SU-DHL-6 (cell line): Measurements from ENCODE around the gene GSTA1.
"Not testable (repeated sequence)": the region's sequence is repeated elsewhere in the genome, so short reads cannot be mapped to it uniquely, and the experiment has no call there.

Experiments used
- H2AFZ ChIP-seq: fragments of 200-600 bp; sonication (generic); 2 replicates; pipeline ENCODE4 v1.6.1; 2014; ENCODE audit warnings: low read depth, mild to moderate bottlenecking, moderate library complexity, mixed read lengths, antibody characterized with exemption, low read length; ENCODE audit not compliant: severe bottlenecking
- H3F3A ChIP-seq: fragments of 200-600 bp; shearing (Covaris generic); 2 replicates; pipeline ENCODE4 v1.6.0; 2016; ENCODE audit warnings: antibody characterized with exemption, mild to moderate bottlenecking; ENCODE audit not compliant: insufficient read depth
- H3K27ac ChIP-seq: fragments of 200-600 bp; sonication (generic); 2 replicates; pipeline ENCODE4 v1.5.1; 2016; ENCODE audit warnings: low read depth, mild to moderate bottlenecking, low read length, moderate library complexity, mixed read lengths
- H3K27me3 ChIP-seq: fragments of 200-600 bp; sonication (generic), shearing (Covaris generic); 2 replicates; pipeline ENCODE4 v1.6.0; 2014; ENCODE audit warnings: mild to moderate bottlenecking, low read length
- H3K36me3 ChIP-seq: fragments of 200-600 bp; sonication (generic); 2 replicates; pipeline ENCODE4 v1.6.1; 2014; ENCODE audit warnings: mild to moderate bottlenecking, low read length, mixed read lengths
- H3K4me2 ChIP-seq: fragments of 300-600, 200-600 bp; shearing (Covaris generic), sonication (generic); 2 replicates; pipeline ENCODE4 v1.6.0; 2014; ENCODE audit warnings: low read length, low read depth, mild to moderate bottlenecking; ENCODE audit not compliant: poor library complexity, severe bottlenecking
- H3K4me3 ChIP-seq: fragments of 200-600 bp; sonication (generic); 2 replicates; pipeline ENCODE4 v1.5.1; 2014; ENCODE audit warnings: antibody characterized with exemption, low read length, mild to moderate bottlenecking, mixed read lengths; ENCODE audit not compliant: insufficient read depth, poor library complexity, severe bottlenecking
- H3K79me2 ChIP-seq: fragments of 200-600 bp; sonication (generic); 2 replicates; pipeline ENCODE4 v1.6.1; 2014; ENCODE audit warnings: mild to moderate bottlenecking, low read length, moderate library complexity; ENCODE audit not compliant: insufficient read depth
- H3K9ac ChIP-seq: fragments of 200-600 bp; sonication (generic); 2 replicates; pipeline ENCODE4 v1.7.0; 2014; ENCODE audit warnings: mild to moderate bottlenecking, low read length
- H3K9me2 ChIP-seq: fragments of 200-600 bp; sonication (generic); replicated peaks from 2 replicates; pipeline ENCODE4 v1.6.1; 2014; ENCODE audit warnings: low read length; ENCODE audit not compliant: insufficient read depth
- H3K9me3 ChIP-seq: fragments of 200-600 bp; sonication (generic); 2 replicates; pipeline ENCODE4 v1.6.1; 2014; ENCODE audit warnings: low read length, mixed read lengths; ENCODE audit not compliant: insufficient read depth
- H4K20me1 ChIP-seq: fragments of 200-600 bp; sonication (generic); 2 replicates; pipeline ENCODE4 v1.6.1; 2014; ENCODE audit warnings: low read depth, mild to moderate bottlenecking, antibody characterized with exemption, low read length, moderate library complexity, mixed read lengths
- EZH2phosphoT487 ChIP-seq: fragments of 200-600 bp; sonication (generic), shearing (Covaris generic); conservative IDR thresholded peaks from 2 replicates; pipeline ENCODE4 v1.6.1; 2018; ENCODE audit warnings: mild to moderate bottlenecking, antibody characterized with exemption, low read length, moderate library complexity, mixed read lengths
- TF ChIP-seq, protein P1 (sequence below): fragments of 200-600 bp; sonication (generic); IDR thresholded peaks from one replicate; pipeline ENCODE4 v1.5.1; 2017; ENCODE audit warnings: antibody characterized with exemption, mild to moderate bottlenecking, low read length, moderate library complexity; ENCODE audit not compliant: insufficient read depth, poor library complexity, severe bottlenecking

The GSTA1 gene

DNA sequence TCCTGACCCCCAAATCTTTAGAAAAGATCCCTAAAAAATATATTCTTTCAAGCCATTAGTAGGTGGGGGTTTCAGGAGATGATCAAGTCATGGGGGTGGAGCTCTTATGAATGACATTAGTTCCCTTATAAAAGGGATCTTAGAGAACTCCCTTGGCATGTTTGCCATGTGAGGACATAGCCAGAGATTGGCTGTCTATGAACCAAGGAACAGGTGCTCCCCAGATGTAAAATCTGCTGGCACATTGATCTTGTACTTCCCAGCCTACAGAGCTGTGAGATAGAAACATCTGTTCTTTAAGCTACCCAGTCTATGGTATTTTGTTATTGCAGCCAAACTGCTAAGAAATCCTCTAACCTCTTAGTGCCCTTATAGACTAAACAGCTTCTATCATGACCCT, 36.0 kb downstream of the GSTA1 start:
- not testable (repeated sequence) for H3F3A ChIP-seq, H3K36me3 ChIP-seq

DNA sequence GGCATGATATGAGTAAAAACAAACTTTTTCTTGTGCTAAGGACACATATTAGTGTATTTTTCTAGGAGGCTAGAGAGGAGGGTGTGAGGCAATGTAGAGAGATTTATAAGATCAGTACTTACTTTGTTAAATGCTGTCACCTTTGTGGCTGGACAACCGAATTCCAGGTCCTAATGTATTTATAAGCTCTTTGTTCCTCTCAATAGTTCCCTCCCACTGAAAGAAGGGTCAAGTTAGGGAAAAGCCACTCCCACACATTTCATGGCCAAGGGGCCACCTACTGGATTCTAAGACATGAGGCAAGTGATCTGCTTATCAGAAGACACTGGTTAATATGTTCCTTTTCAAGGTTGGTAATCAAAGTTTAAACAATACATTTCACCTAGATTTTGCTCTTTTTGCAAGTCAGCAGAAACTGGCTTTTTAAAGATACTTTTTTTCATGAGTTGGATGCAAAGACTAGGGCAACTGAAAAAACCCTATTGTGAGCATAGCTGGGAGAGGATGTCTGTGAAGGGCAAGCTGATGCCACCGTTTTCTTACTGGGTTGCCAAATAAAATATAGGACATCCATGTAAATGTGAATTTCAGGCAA, 40.2 kb downstream of the GSTA1 start, which contains the start of gene GSTA2:
TSS of gene GSTA2 (minus strand) at position 154 of the 595 bp plus-strand sequence. CDS start 5,528 bp downstream, outside the sequence.
- H2AFZ ChIP-seq, H3K27ac ChIP-seq, H3K79me2 ChIP-seq, H3K9me2 ChIP-seq, H3K4me3 ChIP-seq, H4K20me1 ChIP-seq, H3K9ac ChIP-seq, H3K36me3 ChIP-seq, H3F3A ChIP-seq, H3K9me3 ChIP-seq, H3K4me2 ChIP-seq, H3K27me3 ChIP-seq: not testable (repeated sequence)

More for the DNA sequence above, 36.0 kb downstream of the GSTA1 start:
- not testable (repeated sequence) for H3K27me3 ChIP-seq, H3K4me3 ChIP-seq, H3K27ac ChIP-seq, H4K20me1 ChIP-seq, H2AFZ ChIP-seq, H3K4me2 ChIP-seq, H3K9me3 ChIP-seq, H3K79me2 ChIP-seq, H3K9ac ChIP-seq, H3K9me2 ChIP-seq

DNA sequence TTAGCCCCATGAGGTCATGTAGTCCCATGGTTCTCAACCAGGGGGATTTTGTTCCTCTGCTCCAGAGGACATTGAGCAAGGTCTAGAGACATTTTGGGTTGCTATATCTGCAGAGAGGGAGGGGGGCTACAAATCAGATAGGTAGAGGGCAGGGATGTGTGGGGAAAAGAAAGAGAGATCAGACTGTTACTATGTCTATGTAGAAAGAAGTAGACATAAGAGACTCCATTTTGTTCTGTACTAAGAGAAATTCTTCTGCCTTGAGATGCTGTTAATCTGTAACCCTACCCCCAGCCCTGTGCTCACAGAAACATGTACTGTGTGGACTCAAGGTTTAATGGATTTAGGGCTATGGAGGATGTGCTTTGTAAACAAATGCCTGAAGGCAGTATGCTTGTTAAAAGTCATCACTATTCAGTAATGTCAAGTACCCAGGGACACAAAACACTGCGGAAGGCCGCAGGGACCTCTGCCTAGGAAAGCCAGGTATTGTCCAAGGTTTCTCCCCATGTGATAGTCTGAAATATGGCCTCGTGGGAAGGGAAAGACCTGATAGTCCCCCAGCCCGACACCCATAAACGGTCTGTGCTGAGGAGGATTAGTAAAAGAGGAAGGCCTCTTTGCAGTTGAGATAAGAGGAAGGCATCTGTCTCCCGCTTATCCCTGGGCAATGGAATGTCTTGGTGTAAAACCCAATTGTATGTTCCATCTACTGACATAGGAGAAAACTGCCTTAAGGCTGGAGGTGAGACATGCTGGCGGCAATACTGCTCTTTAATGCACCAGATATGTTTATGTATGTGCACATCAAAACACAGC, 41.7 kb downstream of the GSTA1 start:
- not testable (repeated sequence) for H2AFZ ChIP-seq, H3K4me3 ChIP-seq, H4K20me1 ChIP-seq, H3K27me3 ChIP-seq, H3K36me3 ChIP-seq, H3K9me2 ChIP-seq, H3K9ac ChIP-seq, H3K79me2 ChIP-seq, H3F3A ChIP-seq, H3K4me2 ChIP-seq, H3K9me3 ChIP-seq, H3K27ac ChIP-seq

- Histone ChIP-seq H3F3A (no peaks in the 10 kb centered on the region), H3K36me3 (no peaks in the 10 kb centered on the region), H3K79me2 (no peaks in the 10 kb centered on the region), H3K4me3 (no peak overlapping the region), H3K27ac (no peak overlapping the region), H3K4me2 (no peak overlapping the region), H4K20me1 (no peaks in the 10 kb centered on the region), H3K9ac (no peak overlapping the region), H2AFZ (no peak overlapping the region), H3K9me3 (no peaks in the 10 kb centered on the region), H3K27me3 (no peaks in the 10 kb centered on the region), H3K9me2 (no peaks in the 10 kb centered on the region)
- no peak for TF ChIP-seq EZH2phosphoT487
- TF ChIP-seq, protein P1, sequence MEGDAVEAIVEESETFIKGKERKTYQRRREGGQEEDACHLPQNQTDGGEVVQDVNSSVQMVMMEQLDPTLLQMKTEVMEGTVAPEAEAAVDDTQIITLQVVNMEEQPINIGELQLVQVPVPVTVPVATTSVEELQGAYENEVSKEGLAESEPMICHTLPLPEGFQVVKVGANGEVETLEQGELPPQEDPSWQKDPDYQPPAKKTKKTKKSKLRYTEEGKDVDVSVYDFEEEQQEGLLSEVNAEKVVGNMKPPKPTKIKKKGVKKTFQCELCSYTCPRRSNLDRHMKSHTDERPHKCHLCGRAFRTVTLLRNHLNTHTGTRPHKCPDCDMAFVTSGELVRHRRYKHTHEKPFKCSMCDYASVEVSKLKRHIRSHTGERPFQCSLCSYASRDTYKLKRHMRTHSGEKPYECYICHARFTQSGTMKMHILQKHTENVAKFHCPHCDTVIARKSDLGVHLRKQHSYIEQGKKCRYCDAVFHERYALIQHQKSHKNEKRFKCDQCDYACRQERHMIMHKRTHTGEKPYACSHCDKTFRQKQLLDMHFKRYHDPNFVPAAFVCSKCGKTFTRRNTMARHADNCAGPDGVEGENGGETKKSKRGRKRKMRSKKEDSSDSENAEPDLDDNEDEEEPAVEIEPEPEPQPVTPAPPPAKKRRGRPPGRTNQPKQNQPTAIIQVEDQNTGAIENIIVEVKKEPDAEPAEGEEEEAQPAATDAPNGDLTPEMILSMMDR = no peak
Measured at GRCh38 chr6:52760105-52760765, 43.4 kb downstream of the GSTA1 start.
